ENCODE results near the gene NRBF2. TPM values are rescaled to one million over a fixed set of nuclear protein-coding genes. Genes with fewer than 3 reads are reported as not detected.

Gene NRBF2
- polyA plus RNA-seq, 3 donors, result 13.6 to 38.1 (median 17.9) TPM

DNA sequence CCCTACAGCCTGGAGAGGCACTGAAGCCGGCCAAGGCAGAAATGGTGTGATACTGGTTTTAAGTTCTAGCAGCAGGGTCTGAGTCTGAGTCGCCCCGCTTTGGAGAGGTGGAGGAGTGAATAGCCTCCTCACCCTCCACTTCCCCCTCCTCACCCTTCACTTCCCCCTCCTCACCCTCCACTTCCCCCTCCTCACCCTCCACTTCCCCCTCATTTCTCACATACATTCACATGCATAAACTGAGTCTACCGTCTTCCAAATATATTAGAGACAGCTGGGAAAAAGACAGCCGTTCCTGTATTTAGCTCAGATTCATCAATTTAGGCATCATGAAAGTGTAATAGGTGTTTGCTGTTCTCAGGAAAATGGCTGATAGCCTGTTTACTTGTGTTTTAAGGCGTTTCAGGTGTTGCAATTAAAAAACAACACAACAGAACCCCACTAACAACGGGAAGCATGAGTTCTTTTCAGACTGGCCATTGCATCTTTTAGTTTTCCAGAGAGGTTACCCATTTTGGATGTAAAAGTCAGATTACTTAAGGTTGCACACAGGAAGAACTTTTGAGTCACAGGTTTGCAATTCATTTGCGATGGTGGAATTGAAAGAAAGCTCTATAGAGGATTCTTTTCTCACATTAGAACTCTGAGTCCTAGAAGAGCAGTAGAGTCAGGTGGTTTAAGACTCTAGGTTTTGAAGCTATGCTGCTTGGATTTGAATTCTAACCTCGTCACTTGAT is 861 bp downstream of the NRBF2 start:
- Histone ChIP-seq H4K20me1 (ENCODE audit: insufficient read depth, low read length) (peaks cover 45% of the 10 kb centered on the region), H3K36me3 (replicated peaks in 1 of 2; ENCODE audit: control insufficient read depth in 1 of 2, insufficient read depth in 2 of 2, low read length in 2 of 2) (peaks cover 0 to 2% of the 10 kb centered on the region in 2 donors), H3K4me2 (replicated peaks; ENCODE audit: extremely low read depth, low read length, poor library complexity, severe bottlenecking) (peak overlapping the region; percentile 88), H3K4me1 (ENCODE audit: control insufficient read depth in 1 of 2, insufficient read depth in 2 of 2, low read length in 2 of 2) (peaks cover 28 to 43% of the 10 kb centered on the region in 2 donors), H3K9ac (ENCODE audit: insufficient read depth, low read length, poor library complexity, severe bottlenecking) (peak overlapping the region; percentile 99), H3K79me2 (ENCODE audit: insufficient read depth, low read length) (peaks cover 59% of the 10 kb centered on the region), H3K9me3 (replicated peaks in 1 of 2; ENCODE audit: control insufficient read depth in 1 of 2, insufficient read depth in 1 of 2, low read length in 2 of 2) (peaks cover 0 to 5% of the 10 kb centered on the region in 2 donors), H3K27ac (ENCODE audit: low read depth in 1 of 2, low read length in 2 of 2) (peak overlapping the region; percentile 95 to 97), H3K4me3 (replicated peaks in 1 of 3; ENCODE audit: low read depth in 2 of 3, low read length in 3 of 3) (peak overlapping the region; percentile 72 to 88 (median 80)), H3K27me3 (ENCODE audit: control insufficient read depth in 2 of 2, insufficient read depth in 2 of 2, low read length in 2 of 2) (no peaks in the 10 kb centered on the region), H2AFZ (ENCODE audit: insufficient read depth, low read depth, low read length, poor library complexity, severe bottlenecking) (peak overlapping the region; percentile 69)
- Mint-ChIP-seq H3K36me3 (peaks cover 9 to 19% of the 10 kb centered on the region in 2 donors), H3K4me1 (peaks cover 48% of the 10 kb centered on the region), H3K9me3 (peaks cover 5 to 14% (median 9%) of the 10 kb centered on the region in 7 donors), H3K4me3 (peak overlapping the region; percentile 86 to 92), H3K27me3 (ENCODE audit: low read depth in 3 of 3) (peaks cover 0 to 7% (median 4%) of the 10 kb centered on the region in 3 donors), H3K27ac (peak overlapping the region; percentile 96 to 99 (median 97))
- WGBS (ENCODE audit: insufficient coverage), result no CpG with 5 or more reads among the region's 9 CpGs
- TF ChIP-seq, protein P1, sequence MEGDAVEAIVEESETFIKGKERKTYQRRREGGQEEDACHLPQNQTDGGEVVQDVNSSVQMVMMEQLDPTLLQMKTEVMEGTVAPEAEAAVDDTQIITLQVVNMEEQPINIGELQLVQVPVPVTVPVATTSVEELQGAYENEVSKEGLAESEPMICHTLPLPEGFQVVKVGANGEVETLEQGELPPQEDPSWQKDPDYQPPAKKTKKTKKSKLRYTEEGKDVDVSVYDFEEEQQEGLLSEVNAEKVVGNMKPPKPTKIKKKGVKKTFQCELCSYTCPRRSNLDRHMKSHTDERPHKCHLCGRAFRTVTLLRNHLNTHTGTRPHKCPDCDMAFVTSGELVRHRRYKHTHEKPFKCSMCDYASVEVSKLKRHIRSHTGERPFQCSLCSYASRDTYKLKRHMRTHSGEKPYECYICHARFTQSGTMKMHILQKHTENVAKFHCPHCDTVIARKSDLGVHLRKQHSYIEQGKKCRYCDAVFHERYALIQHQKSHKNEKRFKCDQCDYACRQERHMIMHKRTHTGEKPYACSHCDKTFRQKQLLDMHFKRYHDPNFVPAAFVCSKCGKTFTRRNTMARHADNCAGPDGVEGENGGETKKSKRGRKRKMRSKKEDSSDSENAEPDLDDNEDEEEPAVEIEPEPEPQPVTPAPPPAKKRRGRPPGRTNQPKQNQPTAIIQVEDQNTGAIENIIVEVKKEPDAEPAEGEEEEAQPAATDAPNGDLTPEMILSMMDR (IDR thresholded peaks at IDR 0.05), result no peak
- peak; percentile 62 to 83 (median 78) for DNase-seq
- intact Hi-C loops (cut with micrococcal nuclease), result loop anchor here in 1 of 2 donors (10.0 kb wide), 1 partner anchor 319 kb away; the partner anchor contains the start of gene EGR2

DNA sequence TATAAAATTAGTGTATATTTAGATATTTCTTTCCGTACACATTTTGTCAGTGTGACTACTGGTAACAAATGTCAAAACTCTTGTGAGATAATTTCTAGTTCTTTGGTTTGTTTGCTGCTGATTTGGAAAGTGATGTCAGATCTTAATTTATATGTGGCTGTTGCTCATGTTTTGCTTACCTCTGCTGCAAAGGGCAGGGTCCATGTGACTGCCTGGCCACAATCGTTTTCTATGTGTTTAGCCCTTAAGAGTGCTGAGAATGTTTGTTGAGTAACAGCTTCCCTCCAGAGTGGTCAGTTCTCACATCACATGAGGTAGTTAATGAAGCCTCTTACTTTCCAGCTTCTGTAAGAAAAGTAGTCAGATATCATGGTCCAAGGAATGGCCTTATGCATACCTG is 4.2 kb downstream of the NRBF2 start:
- Mint-ChIP-seq H3K4me3 (no peak overlapping the region), H3K27ac (peak overlapping the region in 4 of 7 donors; percentile 10 to 85 (median 51)), H3K9me3 (peaks cover 3 to 7% (median 6%) of the 10 kb centered on the region in 7 donors), H3K4me1 (peaks cover 64% of the 10 kb centered on the region), H3K36me3 (peaks cover 28 to 44% of the 10 kb centered on the region in 2 donors), H3K27me3 (ENCODE audit: low read depth in 3 of 3) (no peaks in the 10 kb centered on the region)
- Histone ChIP-seq H3K27me3 (ENCODE audit: control insufficient read depth in 2 of 2, insufficient read depth in 2 of 2, low read length in 2 of 2) (no peaks in the 10 kb centered on the region), H3K4me3 (replicated peaks in 1 of 3; ENCODE audit: low read depth in 2 of 3, low read length in 3 of 3) (no peak overlapping the region), H3K9ac (ENCODE audit: insufficient read depth, low read length, poor library complexity, severe bottlenecking) (no peak overlapping the region), H3K36me3 (replicated peaks in 1 of 2; ENCODE audit: control insufficient read depth in 1 of 2, insufficient read depth in 2 of 2, low read length in 2 of 2) (peaks cover 4 to 22% of the 10 kb centered on the region in 2 donors), H3K9me3 (replicated peaks in 1 of 2; ENCODE audit: control insufficient read depth in 1 of 2, insufficient read depth in 1 of 2, low read length in 2 of 2) (peaks cover 0 to 5% of the 10 kb centered on the region in 2 donors), H2AFZ (ENCODE audit: insufficient read depth, low read depth, low read length, poor library complexity, severe bottlenecking) (no peak overlapping the region), H4K20me1 (ENCODE audit: insufficient read depth, low read length) (peaks cover 78% of the 10 kb centered on the region), H3K4me2 (replicated peaks; ENCODE audit: extremely low read depth, low read length, poor library complexity, severe bottlenecking) (no peak overlapping the region), H3K27ac (ENCODE audit: low read depth in 1 of 2, low read length in 2 of 2) (peak overlapping the region in 1 of 2 donors; percentile 48), H3K4me1 (ENCODE audit: control insufficient read depth in 1 of 2, insufficient read depth in 2 of 2, low read length in 2 of 2) (peaks cover 28 to 43% of the 10 kb centered on the region in 2 donors), H3K79me2 (ENCODE audit: insufficient read depth, low read length) (peaks cover 92% of the 10 kb centered on the region)
- intact Hi-C loops (cut with micrococcal nuclease), result loop anchor here in 1 of 2 donors (10.0 kb wide), 1 partner anchor 323 kb away; the partner anchor contains the start of gene EGR2
- TF ChIP-seq, protein P1 (IDR thresholded peaks at IDR 0.05), result no peak
- WGBS (ENCODE audit: insufficient coverage), result no CpG with 5 or more reads among the region's 2 CpGs
- peak; percentile 25 to 45 (median 39) for DNase-seq

All from CD14-positive monocyte (primary cell).